Stimulated activated CD4-positive, alpha-beta T cell treated with anti-CD3 and anti-CD28 coated beads, Interleukin-1b, Interleukin-23, amount 100 ng/mL, for 48 hours (primary cell): ENCODE data around the gene TMEM132C.
"Not testable (repeated sequence)": the region's sequence is repeated elsewhere in the genome, so short reads cannot be mapped to it uniquely, and the experiment has no call there.

ENCODE experiments used
- DNase-seq: peaks from one replicate; pipeline ENCODE4 v3.0.0-alpha.2; 2020

The TMEM132C gene

DNA sequence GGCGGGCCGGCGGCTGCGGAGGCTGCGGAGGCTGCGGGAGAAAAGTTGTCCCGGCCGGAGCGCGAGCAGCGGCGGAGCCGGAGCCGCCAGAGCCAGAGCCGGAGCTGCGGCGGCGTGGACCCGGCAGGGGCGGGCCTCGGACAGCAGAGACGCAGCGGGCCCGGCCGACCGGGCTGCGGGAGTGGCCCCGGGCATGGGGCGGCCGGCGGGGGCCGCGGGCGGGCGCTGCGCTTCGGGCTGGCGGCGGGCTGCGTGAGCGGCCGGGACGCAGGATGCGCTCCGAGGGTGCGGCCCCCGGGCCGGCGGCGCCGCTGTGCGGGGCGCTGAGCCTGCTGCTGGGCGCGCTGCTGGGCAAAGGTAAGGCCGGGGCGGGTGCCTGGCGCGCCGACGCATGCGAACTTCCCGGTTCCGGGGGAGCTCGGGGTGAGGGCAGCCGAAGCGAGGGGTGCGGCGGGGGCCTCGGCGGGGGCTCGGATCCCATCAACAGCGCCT, at the start of gene TMEM132C:
Gene TMEM132C, plus strand, starts transcription at position 40 of the 492 bp plus-strand sequence. Its CDS starts 233 bp downstream, at position 273.
- no peak for DNase-seq

DNA sequence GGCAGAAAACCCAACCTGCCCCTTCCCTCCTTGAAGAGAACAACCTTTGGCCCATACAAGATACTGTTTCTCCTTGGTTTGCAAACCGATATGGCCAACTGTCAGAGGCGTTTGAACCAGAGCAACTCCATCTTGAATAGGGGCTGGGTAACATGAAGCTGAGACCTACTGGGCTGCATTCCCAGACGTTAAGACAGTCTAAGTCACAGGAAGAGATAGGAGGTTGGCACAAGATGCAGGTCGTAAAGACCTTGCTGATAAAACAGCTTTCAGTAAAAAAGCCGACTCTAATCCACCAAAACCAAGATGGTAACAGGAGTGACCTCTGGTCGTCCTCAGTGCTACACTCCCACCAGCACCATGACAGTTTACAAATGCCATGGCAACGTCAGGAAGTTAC, 42.7 kb upstream of the TMEM132C start:
- DNase-seq, result no peak

DNA sequence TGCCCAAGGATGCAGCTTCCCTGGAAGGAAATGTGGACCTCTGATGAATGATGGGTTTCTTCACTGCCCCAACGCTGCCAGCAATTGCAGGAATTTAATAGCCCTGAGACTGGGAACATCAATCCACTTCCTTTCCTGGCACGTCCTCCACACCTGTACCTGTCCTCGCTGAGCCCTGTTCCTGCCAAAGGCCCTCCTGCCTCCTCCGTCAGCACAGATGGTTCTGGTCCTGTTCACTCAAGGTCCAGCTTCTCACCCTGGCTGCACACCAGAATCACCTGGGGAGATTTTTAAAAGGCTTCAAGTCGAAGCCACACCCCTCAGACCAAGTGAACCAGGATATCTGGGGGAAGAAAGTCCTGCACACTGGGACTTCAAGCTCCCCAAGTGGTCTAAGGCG, 38.4 kb upstream of the TMEM132C start:
- no peak for DNase-seq

DNA sequence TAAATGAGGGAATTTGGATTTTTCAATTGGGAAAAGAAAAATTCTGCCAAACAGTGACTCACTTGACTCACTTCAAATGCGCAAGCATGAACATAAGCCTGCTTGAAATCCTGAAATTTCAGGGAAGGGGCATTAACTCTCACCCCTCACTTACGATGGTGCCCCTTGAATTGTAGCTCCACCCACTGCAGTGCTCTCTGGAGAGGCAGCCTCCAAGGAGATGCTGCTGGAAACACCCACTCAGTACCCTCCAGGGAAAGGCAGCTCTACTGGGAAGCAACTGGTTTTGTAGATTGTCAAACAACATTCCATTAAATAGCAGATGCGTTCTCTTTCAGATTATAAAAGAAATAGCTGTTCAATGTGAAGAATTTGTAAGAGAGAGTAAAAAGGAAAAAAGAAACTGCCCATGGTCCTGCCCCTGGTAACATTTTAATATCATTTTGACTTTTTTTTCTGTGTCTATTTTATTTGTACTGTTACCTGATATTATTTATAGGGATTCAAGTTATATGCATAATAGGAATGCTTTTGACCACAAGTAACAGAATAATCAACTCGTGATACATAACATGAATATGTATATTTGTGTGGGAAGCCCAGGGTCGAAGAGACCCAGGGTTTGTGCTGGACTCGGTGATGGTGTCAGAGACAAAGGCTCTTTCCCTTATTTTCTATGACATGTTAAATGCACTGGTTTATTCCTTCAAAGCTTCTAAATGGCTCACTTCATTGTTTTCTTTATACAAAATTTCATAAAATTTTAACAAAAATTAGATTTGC, 31.1 kb upstream of the TMEM132C start:
- DNase-seq, result no peak

DNA sequence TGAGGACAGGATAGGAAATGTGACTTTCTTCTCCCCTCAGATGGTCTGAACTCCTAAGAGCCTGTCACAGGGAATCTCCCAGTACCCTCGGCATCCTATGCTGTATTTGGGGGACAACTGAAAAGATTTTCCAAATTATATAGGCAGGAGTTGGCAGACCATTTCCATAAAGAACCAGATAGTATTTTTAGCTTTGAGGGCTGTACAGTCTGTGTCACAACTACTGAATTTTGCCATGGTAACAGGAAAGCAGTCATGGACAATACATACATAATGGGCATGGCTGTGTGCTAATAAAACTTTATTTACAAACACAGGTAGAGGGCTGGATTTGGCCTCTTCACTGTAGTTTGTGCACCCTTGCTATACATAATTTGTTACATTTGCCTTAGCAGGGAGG, 30.4 kb upstream of the TMEM132C start:
- DNase-seq, result no peak

DNA sequence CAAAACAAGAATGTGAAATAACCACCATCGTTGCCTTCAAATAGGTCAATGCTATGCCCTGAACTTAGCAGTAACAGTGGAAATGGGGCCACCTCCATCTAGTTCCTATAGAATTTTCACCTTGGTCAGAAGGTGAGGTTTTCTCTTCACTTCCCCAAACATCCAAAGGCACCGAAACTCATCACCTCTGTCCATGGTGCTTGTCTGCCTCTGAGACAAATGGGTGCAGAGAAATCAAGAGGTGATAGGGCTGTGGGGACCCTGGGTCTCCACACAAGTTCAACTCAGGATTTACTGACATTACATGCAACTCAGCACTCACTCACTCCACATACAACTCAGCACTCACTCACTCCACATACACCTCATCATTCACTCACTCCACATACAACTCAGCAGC, 26.2 kb upstream of the TMEM132C start:
- no peak for DNase-seq

DNA sequence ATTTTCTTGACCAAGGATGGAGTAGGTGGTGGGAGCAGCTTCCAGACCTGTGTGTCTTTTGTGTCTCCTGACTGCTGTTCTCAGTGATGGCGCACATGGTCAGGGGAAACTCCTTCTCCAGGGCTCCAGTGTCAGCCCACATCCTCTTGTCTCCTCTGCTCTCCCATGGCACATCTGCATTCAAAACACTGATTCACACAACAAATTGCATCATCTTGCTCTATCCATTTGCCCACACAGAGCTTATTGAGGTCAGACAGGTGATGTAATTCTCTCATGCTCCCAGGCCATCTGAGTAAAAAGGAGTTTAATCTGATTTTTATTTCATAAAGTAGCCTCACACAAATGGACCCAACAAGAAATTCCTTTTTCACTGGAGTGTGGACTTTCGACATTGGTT, 21.8 kb upstream of the TMEM132C start:
- no peak for DNase-seq

DNA sequence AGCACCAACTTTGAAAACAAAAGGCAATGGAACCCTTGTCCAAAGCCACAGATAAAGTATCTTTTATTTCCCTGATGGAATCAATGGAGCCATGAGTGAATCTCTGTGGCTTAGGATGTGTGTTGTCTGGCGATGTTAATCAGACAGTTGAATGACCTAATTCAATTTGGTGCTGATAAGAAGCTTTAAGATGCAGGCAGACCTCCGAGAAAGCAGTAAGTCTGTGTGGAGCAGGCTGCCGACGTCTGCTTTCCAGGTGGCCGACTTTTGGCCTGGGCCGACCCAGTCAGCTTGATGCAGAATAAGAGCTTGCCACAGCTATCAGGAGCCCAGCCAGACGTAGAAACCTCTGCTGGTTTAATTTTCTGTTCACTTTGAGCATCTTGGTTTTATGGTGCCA, 21.1 kb upstream of the TMEM132C start:
- DNase-seq, result no peak

- no peak for DNase-seq
Measured at GRCh38 chr12:128250096-128250495, 16.9 kb upstream of the TMEM132C start.

- DNase-seq, result not testable (repeated sequence)
Measured at GRCh38 chr12:128253829-128254228, 13.1 kb upstream of the TMEM132C start.

DNA sequence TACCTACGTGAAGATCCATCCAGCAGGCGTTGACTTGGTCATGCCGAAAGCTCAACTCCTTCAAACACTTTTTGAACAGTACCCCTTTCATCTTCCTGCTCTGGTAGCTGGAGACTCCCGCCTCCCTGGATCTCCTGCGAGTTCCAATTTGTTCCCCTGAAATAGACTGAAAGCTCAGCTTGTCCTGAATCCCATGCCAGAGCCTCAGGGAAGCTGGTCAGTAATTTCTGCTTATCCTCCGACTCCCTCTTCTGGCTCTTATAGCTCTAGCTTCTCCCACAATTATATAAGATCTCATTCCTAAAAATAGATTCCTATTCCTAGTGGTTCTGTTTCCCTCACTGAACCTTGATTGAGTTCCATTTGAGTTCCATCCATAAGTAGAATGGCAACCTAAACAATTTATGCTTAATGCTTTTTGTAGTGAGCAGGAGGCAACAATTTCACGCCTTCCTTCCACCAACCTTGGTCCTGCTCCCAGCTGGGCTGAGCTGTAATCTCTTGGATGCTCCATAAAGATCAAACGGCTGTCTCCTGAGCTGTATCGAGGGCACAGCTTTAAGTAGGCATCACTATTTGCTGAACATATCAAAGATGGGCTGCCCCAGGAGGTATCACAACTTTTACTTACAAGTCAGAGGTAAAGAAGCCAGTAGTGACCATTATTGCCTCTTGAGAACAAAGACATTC, 8.0 kb upstream of the TMEM132C start:
- no peak for DNase-seq

DNA sequence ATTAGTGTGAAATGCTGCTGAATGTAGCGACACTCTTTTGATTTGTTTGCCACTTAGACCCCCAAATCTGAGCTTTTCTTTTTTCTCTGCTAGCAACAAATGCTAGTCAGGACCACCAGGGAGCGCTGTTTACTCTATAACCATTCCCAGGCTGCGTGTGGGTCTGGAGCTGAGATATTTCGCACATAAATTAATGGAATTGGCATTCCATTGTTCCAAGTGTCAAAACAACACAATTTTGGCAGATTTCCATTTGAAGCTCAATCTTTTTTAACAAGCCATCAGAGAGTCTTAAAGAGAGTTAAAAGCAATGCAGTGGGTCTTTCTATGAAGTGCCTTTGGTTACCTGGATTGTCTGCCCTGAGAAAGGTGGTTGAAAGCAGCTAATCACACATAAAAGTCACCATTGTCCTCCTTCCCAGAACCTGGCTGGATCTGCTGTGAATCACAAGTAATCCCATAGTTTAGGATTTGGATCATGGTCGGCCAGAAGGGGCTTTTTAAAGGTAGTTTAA, 7.4 kb upstream of the TMEM132C start:
- DNase-seq, result no peak

- no peak for DNase-seq
Measured at GRCh38 chr12:128261757-128262156, 5.2 kb upstream of the TMEM132C start.

DNA sequence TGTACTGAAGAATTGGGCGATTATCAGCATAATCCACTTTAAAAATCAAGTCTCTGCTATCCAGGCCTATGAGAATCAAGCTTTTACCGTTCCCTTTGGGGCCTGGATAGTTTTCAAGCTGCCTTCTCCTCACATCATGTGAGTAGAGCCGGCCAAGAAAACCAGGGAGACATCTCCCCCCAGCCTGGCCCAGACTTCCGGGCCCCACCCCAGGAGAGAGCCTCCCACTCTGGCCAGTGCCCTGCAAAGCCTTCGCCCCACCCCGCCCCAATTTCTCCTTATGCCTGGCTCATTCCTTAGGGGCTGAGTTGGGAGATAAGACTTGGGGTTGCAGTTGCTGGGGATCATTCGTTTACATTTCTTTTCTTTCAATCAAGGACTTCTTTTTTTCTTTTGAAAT, 1.4 kb upstream of the TMEM132C start:
- DNase-seq, result no peak

- DNase-seq, result no peak
Measured at GRCh38 chr12:128266086-128266485, 884 bp upstream of the TMEM132C start.

GRCh38 chr12:128266541-128267130, 334 bp upstream of the TMEM132C start:
- DNase-seq, result no peak

DNA sequence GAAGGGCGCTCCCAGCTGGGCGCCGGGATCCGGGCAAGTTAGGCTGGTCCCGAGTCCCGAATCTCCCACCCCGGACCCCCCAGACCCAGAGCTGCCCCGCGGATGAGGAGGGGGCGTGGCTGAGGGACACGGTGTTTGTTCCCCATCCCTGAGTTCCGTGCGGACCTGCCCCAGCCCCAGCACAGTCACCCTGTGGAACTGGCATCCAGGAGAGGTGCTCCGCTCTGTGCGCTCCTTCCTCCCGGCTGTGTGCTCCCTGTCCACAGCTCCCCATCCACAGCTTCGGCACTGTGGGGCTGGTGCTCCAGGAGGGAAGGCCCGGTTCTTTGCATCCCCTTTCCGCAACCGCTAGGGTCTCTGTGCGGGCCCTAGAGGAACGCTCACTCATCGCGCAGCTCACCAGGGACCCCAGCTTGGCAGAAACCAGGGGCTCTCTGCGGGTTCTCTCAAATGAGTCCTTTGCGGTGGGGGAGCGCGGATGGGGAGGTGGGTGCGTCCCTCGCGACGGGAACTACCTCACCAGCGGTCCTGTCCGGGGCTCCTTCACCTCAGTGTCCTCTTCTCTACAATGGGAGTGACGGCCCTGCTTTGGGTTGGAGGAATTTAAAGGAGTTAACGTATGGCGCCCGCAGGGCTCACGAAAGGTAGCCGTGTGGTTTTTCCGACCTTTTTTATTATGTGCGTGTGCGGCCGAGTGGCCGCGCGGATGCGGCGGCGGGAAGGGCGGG, 845 bp downstream of the TMEM132C start:
- DNase-seq, result no peak

DNA sequence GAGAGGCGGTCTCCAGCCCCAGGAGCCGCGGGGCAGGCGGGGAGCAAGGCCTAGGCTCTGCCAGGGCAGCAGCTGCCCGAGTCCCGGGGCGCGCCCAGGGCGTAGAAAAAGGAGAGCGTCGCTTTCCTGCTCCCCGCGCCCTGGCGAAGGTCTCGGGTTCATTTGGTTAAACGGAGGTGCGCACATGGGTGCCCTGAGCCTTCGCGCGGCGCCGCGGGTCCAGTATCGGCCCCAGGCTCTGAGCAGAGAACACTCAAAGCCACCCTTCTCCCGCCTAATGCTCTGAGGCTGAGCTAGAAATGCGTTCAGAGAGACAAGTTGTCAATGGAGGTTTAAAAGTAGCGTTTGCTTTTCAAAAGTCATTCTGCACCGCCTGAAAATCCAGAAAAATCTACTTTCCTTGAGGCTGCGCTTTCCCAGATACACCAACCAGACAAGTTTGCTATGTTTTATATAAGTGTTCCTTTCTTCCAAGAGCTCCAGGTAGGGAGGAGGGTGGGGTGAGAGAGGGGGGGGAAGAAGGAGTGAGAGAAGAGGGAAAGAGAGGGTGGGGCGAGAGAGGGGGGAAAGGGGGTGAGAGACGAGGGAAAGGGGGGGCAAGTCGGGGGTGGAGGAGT, 1.5 kb downstream of the TMEM132C start:
- no peak for DNase-seq

- DNase-seq, result no peak
Measured at GRCh38 chr12:128269181-128269591, 2.2 kb downstream of the TMEM132C start.

DNA sequence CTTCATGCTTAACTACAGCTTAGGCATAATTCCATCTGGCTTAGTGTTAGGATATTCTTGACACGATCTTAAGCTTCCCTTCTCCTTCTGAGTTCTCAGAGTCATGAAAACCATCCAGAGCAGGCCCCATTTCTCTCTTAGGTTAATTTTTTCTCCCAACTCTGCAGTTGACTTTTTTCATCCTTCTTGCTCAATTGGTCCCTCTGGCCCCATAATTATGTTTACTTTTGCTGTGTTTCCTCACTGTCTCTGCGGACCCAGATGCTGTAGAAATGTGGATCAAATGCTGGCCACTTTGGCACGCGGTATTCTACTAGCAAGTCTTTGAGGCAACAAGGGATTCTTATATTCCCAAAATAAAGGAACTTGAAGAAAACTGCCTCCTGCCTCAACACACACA, 9.5 kb downstream of the TMEM132C start:
- DNase-seq, result no peak

DNA sequence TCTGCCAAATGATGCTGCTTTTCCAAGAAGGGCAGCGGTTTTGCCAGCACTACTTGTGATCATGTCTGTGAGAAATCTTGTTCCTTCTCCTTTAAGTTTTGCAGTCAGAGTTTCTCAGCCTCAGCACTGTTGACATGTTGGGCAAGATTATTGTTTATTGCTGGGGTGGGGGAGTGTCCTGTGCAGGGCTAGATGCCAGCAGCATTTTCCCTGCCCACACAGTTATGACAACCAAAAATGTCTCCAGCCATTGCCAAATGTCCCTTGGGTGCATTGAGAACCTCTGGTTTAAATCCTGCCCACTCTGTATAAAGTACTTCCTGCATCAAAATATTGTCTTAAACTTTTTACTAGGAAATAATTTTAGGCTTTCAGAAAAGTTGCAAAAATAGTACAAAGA, 20.0 kb downstream of the TMEM132C start:
- DNase-seq, result no peak

GRCh38 chr12:128288357-128288756, 21.4 kb downstream of the TMEM132C start:
- DNase-seq, result no peak

DNA sequence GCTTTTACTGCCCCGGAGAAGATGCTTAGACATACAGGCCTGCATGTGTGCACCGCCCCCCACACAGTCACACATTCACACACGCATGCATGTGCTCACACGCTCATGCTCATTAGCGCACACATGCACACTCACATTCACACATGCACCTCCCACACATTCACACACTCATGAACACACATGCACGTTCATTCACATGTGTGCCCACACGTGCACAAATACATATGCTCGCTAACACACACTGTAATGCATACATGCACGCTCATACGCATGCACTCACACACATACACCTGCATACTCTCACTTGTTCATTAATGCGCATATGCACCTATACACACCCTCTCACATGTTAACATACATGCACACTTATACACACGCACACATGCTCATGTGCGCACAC, 21.9 kb downstream of the TMEM132C start:
- no peak for DNase-seq
